NCI-H128 (cell line): ENCODE measurements around the gene CHD9.
"Not testable (repeated sequence)": the region's sequence is repeated elsewhere in the genome, so short reads cannot be mapped to it uniquely, and the experiment has no call there.

Experiments
- DNase-seq: peaks from one replicate; lab custom pipeline; 2025; ENCODE audit not compliant: unreplicated experiment; lab: John Stamatoyannopoulos, UW

CHD9 gene

GRCh38 chr16:53185741-53186140 is 130.9 kb downstream of the CHD9 start:
- DNase-seq: not testable (repeated sequence)

GRCh38 chr16:53187775-53188174 is 133.0 kb downstream of the CHD9 start:
- no peak for DNase-seq

- DNase-seq: no peak
Measured at GRCh38 chr16:53191413-53191812, 136.6 kb downstream of the CHD9 start.

- no peak for DNase-seq
Measured at GRCh38 chr16:53198933-53199332, 144.1 kb downstream of the CHD9 start.

GRCh38 chr16:53201900-53202299 is 147.1 kb downstream of the CHD9 start:
- no peak for DNase-seq

GRCh38 chr16:53202398-53202797 is 147.6 kb downstream of the CHD9 start:
- DNase-seq: no peak

- DNase-seq: peak; percentile 48
Measured at GRCh38 chr16:53207810-53208752, 153.3 kb downstream of the CHD9 start.

- DNase-seq: no peak
Measured at GRCh38 chr16:53209429-53209828, 154.6 kb downstream of the CHD9 start.

GRCh38 chr16:53209877-53210276 is 155.1 kb downstream of the CHD9 start:
- no peak for DNase-seq

GRCh38 chr16:53211253-53211652 is 156.5 kb downstream of the CHD9 start:
- no peak for DNase-seq

- DNase-seq: no peak
Measured at GRCh38 chr16:53212893-53213223, 158.1 kb downstream of the CHD9 start.

- DNase-seq: no peak
Measured at GRCh38 chr16:53213542-53213941, 158.8 kb downstream of the CHD9 start.

GRCh38 chr16:53216798-53217197 is 162.0 kb downstream of the CHD9 start:
- DNase-seq: no peak

GRCh38 chr16:53219371-53219770 is 164.6 kb downstream of the CHD9 start:
- no peak for DNase-seq

GRCh38 chr16:53219795-53220454 is 165.1 kb downstream of the CHD9 start:
- DNase-seq: no peak

- DNase-seq: no peak
Measured at GRCh38 chr16:53220585-53220984, 165.8 kb downstream of the CHD9 start.

- no peak for DNase-seq
Measured at GRCh38 chr16:53224951-53225533, 170.3 kb downstream of the CHD9 start.

- DNase-seq: no peak
Measured at GRCh38 chr16:53232826-53233529, 178.2 kb downstream of the CHD9 start.

- no peak for DNase-seq
Measured at GRCh38 chr16:53234836-53235235, 180.0 kb downstream of the CHD9 start.

- DNase-seq: no peak
Measured at GRCh38 chr16:53235851-53236250, 181.1 kb downstream of the CHD9 start.

GRCh38 chr16:53249331-53249730 is 194.5 kb downstream of the CHD9 start:
- no peak for DNase-seq
